ENCODE measurements around the gene PAFAH1B1. TPM values are rescaled to one million over a fixed set of nuclear protein-coding genes. Genes with fewer than 3 reads are reported as not detected.

Gene PAFAH1B1
- polyA plus RNA-seq, 2 of the 4 experiments (the other 2 are of a cell fraction): 122 to 197 TPM

DNA sequence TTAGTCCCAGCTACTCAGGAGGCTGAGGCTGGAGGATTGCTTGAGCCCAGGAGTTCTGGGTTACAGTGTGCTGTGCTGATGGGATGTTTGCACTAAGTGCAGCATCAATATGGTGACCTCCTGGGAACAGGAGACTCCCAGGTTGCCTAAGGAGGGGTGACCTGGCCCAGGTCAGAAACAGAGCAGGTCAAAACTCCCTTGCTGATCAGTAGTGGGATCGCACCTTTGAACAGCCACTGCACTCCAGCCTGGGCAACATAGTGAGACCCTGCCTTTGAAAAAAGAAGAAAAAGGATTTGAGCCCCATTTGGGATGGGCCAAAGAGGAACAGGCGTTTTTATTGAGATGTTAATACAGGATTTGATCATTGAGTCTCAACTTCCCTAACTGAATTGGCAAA lies 87.5 kb downstream of the PAFAH1B1 start (continued):
- TF ChIP-seq RARB (CRISPR knock-in tag; IDR thresholded peaks at IDR 0.05) (no peak), RAD21 (conservative IDR thresholded peaks at IDR 0.05 in 1 of 2, IDR thresholded peaks at IDR 0.05 in 1 of 2) (no peak), MAZ (IDR thresholded peaks at IDR 0.05; ENCODE audit: borderline replicate concordance, low read depth, low read length) (no peak), BHLHE40 (IDR thresholded peaks at IDR 0.05; ENCODE audit: low read depth, low read length) (no peak), CBX8 (IDR thresholded peaks at IDR 0.05) (no peak)

DNA sequence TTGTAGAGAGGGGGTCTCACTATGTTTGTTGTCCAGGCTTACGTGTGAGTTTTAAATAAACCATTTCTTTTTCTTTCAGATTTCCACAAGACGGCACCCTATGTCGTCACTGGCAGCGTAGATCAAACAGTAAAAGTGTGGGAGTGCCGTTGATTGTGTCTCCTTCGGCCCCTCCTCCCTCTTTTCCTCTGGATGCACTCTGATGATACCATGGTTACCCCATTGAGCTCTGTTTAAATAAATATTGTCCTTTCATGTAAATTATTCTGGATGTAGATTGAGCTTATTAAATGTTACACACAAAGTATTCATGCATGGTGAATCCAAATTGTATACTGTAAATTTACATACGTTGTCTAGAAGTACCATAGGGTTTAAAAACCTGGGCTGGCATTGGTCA lies 88.2 kb downstream of the PAFAH1B1 start:
- POLR2A ChIA-PET: no interaction called here
- CTCF ChIA-PET: interaction anchor here (1.2 to 1.6 kb wide), 2 partner anchors 13 to 30 kb away, joined by 3 to 5 read pairs; no protein-coding TSS in a partner anchor
- 84% methylated on average over 7 of the region's 7 CpGs for WGBS (ENCODE audit: missing lambda C conversion rate)
- no peak for ATAC-seq
- no peak for FAIRE-seq
- Histone ChIP-seq H3K4me3 (no peak overlapping the region), H3K27ac (no peak overlapping the region), H3K9me3 (no peaks in the 10 kb centered on the region), H3K4me2 (no peak overlapping the region), H3K4me1 (peaks cover 28% of the 10 kb centered on the region)
- no peak for DNase-seq (ENCODE audit: low read depth in 1 of 2, low spot score in 1 of 2)
- TF ChIP-seq HDAC2 (IDR thresholded peaks at IDR 0.05): no peak
- no peak for TF ChIP-seq RCOR1 (IDR thresholded peaks at IDR 0.05; ENCODE audit: low read depth, low read length)
- TF ChIP-seq RNF2 (IDR thresholded peaks at IDR 0.05; ENCODE audit: borderline replicate concordance, low read depth): no peak
- no peak for TF ChIP-seq HES2 (IDR thresholded peaks at IDR 0.05)

- FAIRE-seq: no peak
Measured at GRCh38 chr17:2682176-2682938, 88.9 kb downstream of the PAFAH1B1 start.

GRCh38 chr17:2683912-2684311 lies 90.5 kb downstream of the PAFAH1B1 start:
- Histone ChIP-seq H3K27ac (no peak overlapping the region), H3K4me1 (peaks cover 28% of the 10 kb centered on the region), H3K4me3 (no peak overlapping the region), H3K9me3 (no peaks in the 10 kb centered on the region), H3K4me2 (peak overlapping the region; percentile 10)
- CTCF ChIA-PET: interaction anchor here (1.0 to 2.0 kb wide), 2 partner anchors 11 to 13 kb away, joined by 3 to 6 read pairs; no protein-coding TSS in a partner anchor
- FAIRE-seq (peak; percentile 39), DNase-seq (ENCODE audit: low read depth in 1 of 2, low spot score in 1 of 2) (peak in 1 of 2 experiments; percentile 58), ATAC-seq (peak in 1 of 2 experiments; percentile 22; a peak in 1 of 6 replicates)
- POLR2A ChIA-PET: no interaction called here
- TF ChIP-seq NFE2L2 (conservative IDR thresholded peaks at IDR 0.05; ENCODE audit: low read length) (no peak), MAX (IDR thresholded peaks at IDR 0.05) (no peak), ATOH8 (CRISPR knock-in tag; IDR thresholded peaks at IDR 0.05; ENCODE audit: low read depth) (no peak), GATA3 (IDR thresholded peaks at IDR 0.05; ENCODE audit: borderline replicate concordance) (no peak), EP300 (IDR thresholded peaks at IDR 0.05) (no peak), NR3C1 (IDR thresholded peaks at IDR 0.05) (no peak), RARB (CRISPR knock-in tag; IDR thresholded peaks at IDR 0.05) (no peak)
- TF ChIP-seq, protein P1, sequence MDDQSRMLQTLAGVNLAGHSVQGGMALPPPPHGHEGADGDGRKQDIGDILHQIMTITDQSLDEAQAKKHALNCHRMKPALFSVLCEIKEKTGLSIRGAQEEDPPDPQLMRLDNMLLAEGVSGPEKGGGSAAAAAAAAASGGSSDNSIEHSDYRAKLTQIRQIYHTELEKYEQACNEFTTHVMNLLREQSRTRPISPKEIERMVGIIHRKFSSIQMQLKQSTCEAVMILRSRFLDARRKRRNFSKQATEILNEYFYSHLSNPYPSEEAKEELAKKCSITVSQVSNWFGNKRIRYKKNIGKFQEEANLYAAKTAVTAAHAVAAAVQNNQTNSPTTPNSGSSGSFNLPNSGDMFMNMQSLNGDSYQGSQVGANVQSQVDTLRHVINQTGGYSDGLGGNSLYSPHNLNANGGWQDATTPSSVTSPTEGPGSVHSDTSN (IDR thresholded peaks at IDR 0.05): no peak
- 35% methylated on average over 8 of the region's 8 CpGs for WGBS (ENCODE audit: missing lambda C conversion rate)

More at GRCh38 chr17:2682176-2682938, 88.9 kb downstream of the PAFAH1B1 start:
- H3K4me1 ChIP-seq: peaks cover 28% of the 10 kb centered on the region
- no peak overlapping the region for H3K4me2 ChIP-seq
- DNase-seq (ENCODE audit: low read depth in 1 of 2, low spot score in 1 of 2): no peak
- H3K9me3 ChIP-seq: no peaks in the 10 kb centered on the region
- H3K4me3 ChIP-seq: no peak overlapping the region
- CTCF ChIA-PET: interaction anchor here (1.0 to 1.6 kb wide), 2 partner anchors 31 to 47 kb away, joined by 3 read pairs; no protein-coding TSS in a partner anchor
- POLR2A ChIA-PET: no interaction called here
- TF ChIP-seq RCOR1 (IDR thresholded peaks at IDR 0.05; ENCODE audit: low read depth, low read length): no peak
- TF ChIP-seq HMGXB4 (CRISPR knock-in tag; IDR thresholded peaks at IDR 0.05; ENCODE audit: borderline replicate concordance): 0 out of 2 replicates have a peak, but pooled peaks have one; percentile 18
- WGBS (ENCODE audit: missing lambda C conversion rate): 62% methylated on average over 3 of the region's 3 CpGs
- no peak for ATAC-seq
- H3K27ac ChIP-seq: no peak overlapping the region
